ENCODE measurements around the gene SNRPA.
"Not testable (repeated sequence)": the region's sequence is repeated elsewhere in the genome, so short reads cannot be mapped to it uniquely, and the experiment has no call there.

Gene SNRPA

GRCh38 chr19:40726279-40726678 lies 24.7 kb upstream of the SNRPA start:
- CTCF ChIA-PET: interaction anchor here (0.8 kb wide), 1 partner anchor 72 kb away, joined by 3 read pairs; the partner anchor contains the start of gene EGLN2
- POLR2A ChIA-PET: no interaction called here
- no peak for DNase-seq (ENCODE audit: extremely low spot score)
- no peak for TF ChIP-seq CTCF (IDR thresholded peaks at IDR 0.05; ENCODE audit: control extremely low read depth, extremely low read depth, low read depth, missing control alignments)

DNA sequence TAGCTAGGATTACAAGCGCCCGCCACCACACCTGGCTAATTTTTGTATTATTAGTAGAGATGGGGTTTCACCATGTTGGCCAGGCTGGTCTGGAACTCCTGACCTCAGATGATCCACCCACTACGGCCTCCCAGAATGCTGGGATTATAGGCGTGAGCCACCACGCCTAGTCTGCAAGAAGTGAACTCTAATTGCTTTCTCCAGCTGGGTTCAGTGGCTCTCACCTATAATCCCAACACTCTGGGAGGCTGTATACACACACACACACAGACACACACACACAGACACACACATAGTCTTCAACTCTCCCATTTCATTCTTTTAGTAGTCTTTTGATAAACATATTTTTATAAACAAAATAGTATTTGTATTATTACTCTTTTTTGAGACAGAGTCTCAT lies 20.9 kb upstream of the SNRPA start:
- CTCF ChIA-PET: interaction anchor here (1.1 kb wide), 1 partner anchor 32 kb away, joined by 3 read pairs; no protein-coding TSS in a partner anchor
- POLR2A ChIA-PET; DNase-seq (ENCODE audit: extremely low spot score): not testable (repeated sequence)

DNA sequence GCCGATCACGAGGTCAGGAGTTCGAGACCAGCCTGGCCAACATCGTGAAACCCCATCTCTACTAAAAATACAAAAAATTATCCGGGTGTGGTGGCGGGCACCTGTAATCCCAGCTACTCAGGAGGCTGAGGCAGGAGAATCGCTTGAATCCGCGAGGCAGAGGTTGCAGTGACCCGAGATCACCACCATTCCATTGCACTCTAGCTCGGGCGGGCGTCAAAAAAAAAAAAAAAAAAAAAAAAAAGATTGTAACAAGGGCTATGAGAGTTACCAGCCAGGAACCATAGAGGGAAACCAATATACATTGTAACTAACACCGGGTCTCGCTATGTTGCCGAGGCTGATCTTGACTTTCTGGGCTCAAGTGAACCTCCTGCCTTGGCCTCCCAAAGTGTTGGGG lies 18.7 kb upstream of the SNRPA start:
- not testable (repeated sequence) for DNase-seq (ENCODE audit: extremely low spot score)
- ChIA-PET POLR2A (interaction anchor here (0.6 kb wide), 1 partner anchor 31 kb away, joined by 5 read pairs; no protein-coding TSS in a partner anchor), CTCF (interaction anchor here (0.5 kb wide), 1 partner anchor 14 kb away, joined by 3 read pairs; no protein-coding TSS in a partner anchor)

GRCh38 chr19:40733149-40733548 lies 17.9 kb upstream of the SNRPA start:
- CTCF ChIA-PET: interaction anchor here (0.5 to 1.7 kb wide), 3 partner anchors 10 to 13 kb away, joined by 3 to 10 read pairs (median 4); no protein-coding TSS in a partner anchor
- no peak for TF ChIP-seq CTCF (IDR thresholded peaks at IDR 0.05; ENCODE audit: control extremely low read depth, extremely low read depth, low read depth, missing control alignments)
- DNase-seq (ENCODE audit: extremely low spot score): no peak
- POLR2A ChIA-PET: interaction anchor here (1.3 kb wide), 1 partner anchor 17 kb away, joined by 5 read pairs; the partner anchor contains the start of genes ACTMAP and SNRPA

DNA sequence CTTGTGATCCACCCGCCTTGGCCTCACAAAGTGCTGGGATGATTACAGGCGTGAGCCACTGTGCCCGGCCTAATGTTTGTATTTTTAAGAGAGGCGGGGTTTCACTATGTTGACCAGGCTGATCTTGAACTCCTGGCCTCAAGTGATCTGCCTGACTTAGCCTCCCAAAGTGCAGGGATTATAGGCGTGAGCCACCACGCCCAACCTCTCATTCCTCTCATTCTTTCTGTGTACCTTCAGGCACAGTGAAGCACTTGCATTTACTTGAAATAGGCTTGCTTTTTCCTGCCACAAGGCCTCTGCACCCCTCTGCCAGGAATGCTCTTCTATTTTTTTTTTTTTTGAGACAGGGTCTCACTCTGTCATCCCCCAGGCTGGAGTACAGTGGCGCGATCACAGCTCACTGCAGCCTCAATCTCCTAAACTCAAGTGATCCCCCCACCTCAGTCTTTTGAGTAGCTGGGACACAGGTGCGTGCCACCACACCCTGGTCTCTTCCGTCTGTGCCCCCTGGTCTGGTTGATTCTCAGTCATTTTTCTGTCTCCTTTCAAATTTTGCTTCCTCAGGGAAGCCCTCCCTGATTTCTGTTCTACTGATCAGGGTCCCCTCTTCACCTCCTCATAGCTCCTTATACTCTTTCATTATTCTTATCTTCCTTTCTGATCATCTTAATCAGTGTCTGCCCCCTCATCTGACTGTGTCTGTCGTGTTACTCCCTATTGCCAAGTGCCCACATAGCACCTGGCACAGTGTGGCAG lies 15.8 kb upstream of the SNRPA start:
- ChIA-PET POLR2A (interaction anchor here (1.8 kb wide), 1 partner anchor 13 kb away, joined by 6 read pairs; no protein-coding TSS in a partner anchor), CTCF (no interaction called here)
- DNase-seq (ENCODE audit: extremely low spot score): no peak
- no peak for TF ChIP-seq CTCF (IDR thresholded peaks at IDR 0.05; ENCODE audit: control extremely low read depth, extremely low read depth, low read depth, missing control alignments)

GRCh38 chr19:40736661-40737060 lies 14.3 kb upstream of the SNRPA start:
- POLR2A ChIA-PET: interaction anchor here (1.8 kb wide), 1 partner anchor 11 kb away, joined by 6 read pairs; no protein-coding TSS in a partner anchor
- CTCF ChIA-PET: no interaction called here

GRCh38 chr19:40737102-40737644 lies 13.8 kb upstream of the SNRPA start:
- no peak for TF ChIP-seq CTCF (IDR thresholded peaks at IDR 0.05; ENCODE audit: control extremely low read depth, extremely low read depth, low read depth, missing control alignments)
- ChIA-PET CTCF (no interaction called here), POLR2A (no interaction called here)
- no peak for DNase-seq (ENCODE audit: extremely low spot score)

More at GRCh38 chr19:40736661-40737060, 14.3 kb upstream of the SNRPA start:
- no peak for DNase-seq (ENCODE audit: extremely low spot score)
- no peak for TF ChIP-seq CTCF (IDR thresholded peaks at IDR 0.05; ENCODE audit: control extremely low read depth, extremely low read depth, low read depth, missing control alignments)

Data from GM10248 (cell line).